ENCODE data around the gene GRIK4. TPM values are rescaled to one million over a fixed set of nuclear protein-coding genes. Genes with fewer than 3 reads are reported as not detected.

Gene GRIK4
- total RNA-seq, 2 experiments from 2014 or later, result 0.06 TPM; not detected in 1

- Histone ChIP-seq H3K36me3 (ENCODE audit: insufficient read depth, low read length) (no peaks in the 10 kb centered on the region), H2AFZ (ENCODE audit: low read length) (no peak overlapping the region), H3K9me2 (ENCODE audit: insufficient read depth, low read length) (no peaks in the 10 kb centered on the region), H4K20me1 (ENCODE audit: insufficient read depth, low read length) (no peaks in the 10 kb centered on the region), H3K27ac (ENCODE audit: low read depth, low read length, poor library complexity, severe bottlenecking) (no peak overlapping the region), H3K79me2 (ENCODE audit: insufficient read depth, low read depth, low read length) (no peaks in the 10 kb centered on the region), H3K4me2 (ENCODE audit: low read length) (no peak overlapping the region), H3K9me3 (ENCODE audit: low read length) (no peaks in the 10 kb centered on the region), H3K4me3 (ENCODE audit: low read depth, low read length, poor library complexity, severe bottlenecking) (no peak overlapping the region), H3K4me1 (ENCODE audit: insufficient read depth, low read length, poor library complexity, severe bottlenecking) (peaks cover 5% of the 10 kb centered on the region)
- DNase-seq (ENCODE audit: low spot score), result no peak
- no peak for TF ChIP-seq CTCF (conservative IDR thresholded peaks at IDR 0.05; ENCODE audit: low read length)
- TF ChIP-seq EZH2phosphoT487 (IDR thresholded peaks at IDR 0.05; ENCODE audit: borderline replicate concordance, low read depth, low read length), result no peak
- intact Hi-C loops (cut with micrococcal nuclease; ENCODE audit: unreplicated experiment), result no loop called here
- POLR2A ChIA-PET, result interaction anchor here (1.1 kb wide), 1 partner anchor 13 kb away, joined by 3 read pairs; no protein-coding TSS in a partner anchor
- BruUV-seq (replicated peaks), result no TSS peak
- CTCF ChIA-PET (ENCODE audit: unreplicated experiment), result interaction anchor here (0.5 to 2.2 kb wide), 4 partner anchors 8 to 280 kb away, joined by 3 to 9 read pairs (median 4); no protein-coding TSS in a partner anchor
Measured at GRCh38 chr11:120914601-120915000, 403.1 kb downstream of the GRIK4 start.

DNA sequence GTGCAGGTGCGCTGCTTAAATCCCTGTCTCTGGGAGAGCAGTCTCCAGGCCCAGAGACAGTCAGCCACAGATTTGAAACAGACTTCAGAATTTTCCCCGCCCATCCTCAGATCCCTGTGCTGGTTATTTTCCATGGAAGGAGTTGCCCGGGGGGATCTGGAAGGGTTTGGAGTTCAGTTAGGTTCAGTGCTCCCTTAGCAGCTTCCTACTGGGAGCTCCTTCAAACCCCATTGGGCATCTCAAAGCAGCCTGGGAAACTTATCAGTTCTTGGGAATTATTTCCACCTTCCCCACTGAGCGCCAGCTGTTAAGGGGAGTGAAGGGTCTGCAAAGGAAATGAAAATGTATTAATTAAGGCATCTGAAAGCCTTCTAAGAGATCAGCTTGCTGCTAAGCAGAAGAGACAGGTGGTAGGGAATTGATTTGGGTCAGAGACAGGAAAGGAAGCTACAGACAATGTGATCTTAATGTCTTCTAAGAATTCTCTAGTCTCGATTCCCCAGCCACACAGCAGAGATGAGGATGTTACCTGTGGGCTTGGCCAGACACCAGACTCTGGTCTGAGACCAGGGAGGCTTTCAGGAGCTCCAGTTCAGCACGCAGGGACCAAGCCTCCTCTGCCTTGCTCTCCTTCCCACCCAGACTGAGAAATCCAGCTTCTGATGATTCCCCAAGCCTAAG, 406.2 kb downstream of the GRIK4 start:
- Histone ChIP-seq H3K4me2 (ENCODE audit: low read length) (no peak overlapping the region), H3K27ac (ENCODE audit: low read depth, low read length, poor library complexity, severe bottlenecking) (no peak overlapping the region), H3K4me1 (ENCODE audit: insufficient read depth, low read length, poor library complexity, severe bottlenecking) (peaks cover 5% of the 10 kb centered on the region), H2AFZ (ENCODE audit: low read length) (no peak overlapping the region), H3K9me3 (ENCODE audit: low read length) (no peaks in the 10 kb centered on the region), H3K9me2 (ENCODE audit: insufficient read depth, low read length) (no peaks in the 10 kb centered on the region), H3K36me3 (ENCODE audit: insufficient read depth, low read length) (no peaks in the 10 kb centered on the region), H4K20me1 (ENCODE audit: insufficient read depth, low read length) (no peaks in the 10 kb centered on the region), H3K79me2 (ENCODE audit: insufficient read depth, low read depth, low read length) (no peaks in the 10 kb centered on the region), H3K4me3 (ENCODE audit: low read depth, low read length, poor library complexity, severe bottlenecking) (no peak overlapping the region)
- CTCF ChIA-PET (ENCODE audit: unreplicated experiment), result interaction anchor here (0.9 to 1.1 kb wide), 2 partner anchors 11 to 12 kb away, joined by 3 to 4 read pairs; no protein-coding TSS in a partner anchor
- BruUV-seq (replicated peaks), result no TSS peak
- DNase-seq (ENCODE audit: low spot score), result no peak
- POLR2A ChIA-PET, result interaction anchor here (0.6 to 1.1 kb wide), 2 partner anchors 8 to 1883 kb away, joined by 4 read pairs; no protein-coding TSS in a partner anchor
- intact Hi-C loops (cut with micrococcal nuclease; ENCODE audit: unreplicated experiment), result no loop called here
- no peak for TF ChIP-seq CTCF (conservative IDR thresholded peaks at IDR 0.05; ENCODE audit: low read length)

GRCh38 chr11:120918257-120918656, 406.7 kb downstream of the GRIK4 start:
- TF ChIP-seq EZH2phosphoT487 (IDR thresholded peaks at IDR 0.05; ENCODE audit: borderline replicate concordance, low read depth, low read length) (no peak), CTCF (conservative IDR thresholded peaks at IDR 0.05; ENCODE audit: low read length) (no peak)
- BruUV-seq (replicated peaks), result no TSS peak
- Histone ChIP-seq H3K79me2 (ENCODE audit: insufficient read depth, low read depth, low read length) (no peaks in the 10 kb centered on the region), H3K9me3 (ENCODE audit: low read length) (no peaks in the 10 kb centered on the region), H3K36me3 (ENCODE audit: insufficient read depth, low read length) (no peaks in the 10 kb centered on the region), H3K4me1 (ENCODE audit: insufficient read depth, low read length, poor library complexity, severe bottlenecking) (peaks cover 5% of the 10 kb centered on the region), H4K20me1 (ENCODE audit: insufficient read depth, low read length) (no peaks in the 10 kb centered on the region), H3K4me2 (ENCODE audit: low read length) (no peak overlapping the region), H3K4me3 (ENCODE audit: low read depth, low read length, poor library complexity, severe bottlenecking) (no peak overlapping the region), H3K9me2 (ENCODE audit: insufficient read depth, low read length) (no peaks in the 10 kb centered on the region), H2AFZ (ENCODE audit: low read length) (no peak overlapping the region), H3K27ac (ENCODE audit: low read depth, low read length, poor library complexity, severe bottlenecking) (no peak overlapping the region)
- intact Hi-C loops (cut with micrococcal nuclease; ENCODE audit: unreplicated experiment), result no loop called here
- ChIA-PET POLR2A (interaction anchor here (1.1 kb wide), 1 partner anchor 8 kb away, joined by 4 read pairs; no protein-coding TSS in a partner anchor), CTCF (ENCODE audit: unreplicated experiment) (interaction anchor here (0.9 to 1.1 kb wide), 2 partner anchors 11 to 12 kb away, joined by 3 to 4 read pairs; no protein-coding TSS in a partner anchor)
- DNase-seq (ENCODE audit: low spot score), result no peak

Measured in OCI-LY7 (cell line).